Measurements from ENCODE around the gene ELMOD3. TPM values are rescaled to one million over a fixed set of nuclear protein-coding genes. Genes with fewer than 3 reads are reported as not detected.
A peak's percentile ranks its signal among the peaks of the same experiment; 100 is the strongest.
"Not testable (repeated sequence)": the region's sequence is repeated elsewhere in the genome, so short reads cannot be mapped to it uniquely, and the experiment has no call there.

Gene ELMOD3
- 12.1 TPM for polyA plus RNA-seq (2013, experiment 1 of 2; ENCODE audit: insufficient read length)
- 13.3 TPM for polyA plus RNA-seq (2013, experiment 2 of 2; ENCODE audit: insufficient read length)

GRCh38 chr2:85354286-85355072, at the start of gene ELMOD3, which contains the start of gene RETSAT:
Gene ELMOD3 (plus strand): TSS chr2:85354769. CDS start chr2:85357199, 2,430 bp downstream.
Gene RETSAT (minus strand): TSS chr2:85354528. CDS start chr2:85354507, 21 bp downstream.
- DNase-seq: peak; percentile 100

- DNase-seq: no peak
Measured at GRCh38 chr2:85307527-85307897, 47.1 kb upstream of the ELMOD3 start.

- DNase-seq: no peak
Measured at GRCh38 chr2:85308201-85308600, 46.4 kb upstream of the ELMOD3 start.

GRCh38 chr2:85308896-85309555, 45.5 kb upstream of the ELMOD3 start:
- peak; percentile 25 for DNase-seq

- no peak for DNase-seq
Measured at GRCh38 chr2:85309699-85310321, 44.8 kb upstream of the ELMOD3 start.

GRCh38 chr2:85310330-85310729, 44.2 kb upstream of the ELMOD3 start:
- DNase-seq: no peak

- DNase-seq: peak; percentile 30
Measured at GRCh38 chr2:85312404-85312803, 42.2 kb upstream of the ELMOD3 start.

- DNase-seq: no peak
Measured at GRCh38 chr2:85314884-85315242, 39.7 kb upstream of the ELMOD3 start.

GRCh38 chr2:85315921-85316320, 38.6 kb upstream of the ELMOD3 start:
- DNase-seq: not testable (repeated sequence)

- DNase-seq: peak; percentile 84
Measured at GRCh38 chr2:85318222-85319074, 36.1 kb upstream of the ELMOD3 start.

GRCh38 chr2:85319796-85320195, 34.8 kb upstream of the ELMOD3 start:
- DNase-seq: no peak

- no peak for DNase-seq
Measured at GRCh38 chr2:85323351-85323987, 31.1 kb upstream of the ELMOD3 start.

GRCh38 chr2:85323988-85324367, 30.6 kb upstream of the ELMOD3 start:
- not testable (repeated sequence) for DNase-seq

- DNase-seq: no peak
Measured at GRCh38 chr2:85324639-85325465, 29.7 kb upstream of the ELMOD3 start.

- no peak for DNase-seq
Measured at GRCh38 chr2:85325466-85325811, 29.1 kb upstream of the ELMOD3 start.

GRCh38 chr2:85326406-85327159, 28.0 kb upstream of the ELMOD3 start:
- no peak for DNase-seq

GRCh38 chr2:85327160-85327821, 27.3 kb upstream of the ELMOD3 start:
- DNase-seq: peak; percentile 28

GRCh38 chr2:85327822-85328617, 26.5 kb upstream of the ELMOD3 start, which contains the start of gene TGOLN2:
Gene TGOLN2 (minus strand): TSS chr2:85327989. CDS start chr2:85327962, 27 bp downstream.
- DNase-seq: peak; percentile 92

- DNase-seq: no peak
Measured at GRCh38 chr2:85329181-85329651, 25.4 kb upstream of the ELMOD3 start.
